ENCODE data around the gene LCTL.

DNA sequence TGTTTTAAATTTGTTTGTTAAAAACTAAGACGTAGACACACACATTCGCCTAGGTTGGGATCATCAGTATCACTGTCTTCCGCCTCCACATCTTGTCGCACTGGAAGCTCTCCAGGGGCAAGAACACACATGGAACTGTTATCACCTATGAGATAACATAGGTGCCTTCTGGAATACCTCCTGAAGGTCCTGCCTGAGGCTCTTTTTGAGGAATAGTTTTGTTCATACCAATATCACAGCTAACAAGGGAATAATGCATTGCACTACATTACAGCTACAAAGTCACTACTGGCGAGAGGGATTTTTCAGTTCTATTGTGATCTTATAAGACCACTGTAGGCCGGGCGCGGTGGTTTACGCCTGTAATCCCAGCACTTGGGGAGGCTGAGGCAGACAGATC lies 30.7 kb downstream of the LCTL start:
- TF ChIP-seq, protein P1, sequence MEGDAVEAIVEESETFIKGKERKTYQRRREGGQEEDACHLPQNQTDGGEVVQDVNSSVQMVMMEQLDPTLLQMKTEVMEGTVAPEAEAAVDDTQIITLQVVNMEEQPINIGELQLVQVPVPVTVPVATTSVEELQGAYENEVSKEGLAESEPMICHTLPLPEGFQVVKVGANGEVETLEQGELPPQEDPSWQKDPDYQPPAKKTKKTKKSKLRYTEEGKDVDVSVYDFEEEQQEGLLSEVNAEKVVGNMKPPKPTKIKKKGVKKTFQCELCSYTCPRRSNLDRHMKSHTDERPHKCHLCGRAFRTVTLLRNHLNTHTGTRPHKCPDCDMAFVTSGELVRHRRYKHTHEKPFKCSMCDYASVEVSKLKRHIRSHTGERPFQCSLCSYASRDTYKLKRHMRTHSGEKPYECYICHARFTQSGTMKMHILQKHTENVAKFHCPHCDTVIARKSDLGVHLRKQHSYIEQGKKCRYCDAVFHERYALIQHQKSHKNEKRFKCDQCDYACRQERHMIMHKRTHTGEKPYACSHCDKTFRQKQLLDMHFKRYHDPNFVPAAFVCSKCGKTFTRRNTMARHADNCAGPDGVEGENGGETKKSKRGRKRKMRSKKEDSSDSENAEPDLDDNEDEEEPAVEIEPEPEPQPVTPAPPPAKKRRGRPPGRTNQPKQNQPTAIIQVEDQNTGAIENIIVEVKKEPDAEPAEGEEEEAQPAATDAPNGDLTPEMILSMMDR (IDR thresholded peaks at IDR 0.05): no peak
- TF ChIP-seq POLR2A (IDR thresholded peaks at IDR 0.05): no peak
